ENCODE results near the gene LRBA. TPM values are rescaled to one million over a fixed set of nuclear protein-coding genes. Genes with fewer than 3 reads are reported as not detected.

LRBA gene
- polyA plus RNA-seq, 2 of the 4 experiments (the other 2 are of a cell fraction) = 10.7 to 25.1 TPM

- no peak for TF ChIP-seq MYC (IDR thresholded peaks at IDR 0.05; ENCODE audit: borderline replicate concordance, low read length)
- no peak for TF ChIP-seq RFX5 (IDR thresholded peaks at IDR 0.05)
- TF ChIP-seq FOXS1 (CRISPR knock-in tag; IDR thresholded peaks at IDR 0.05) = no peak
- no peak for TF ChIP-seq REST (IDR thresholded peaks at IDR 0.05)
- TF ChIP-seq HOXB13 (CRISPR knock-in tag; IDR thresholded peaks at IDR 0.05; ENCODE audit: low read depth) = no peak
- no peak for TF ChIP-seq PBX3 (IDR thresholded peaks at IDR 0.05)
- TF ChIP-seq, protein P1, sequence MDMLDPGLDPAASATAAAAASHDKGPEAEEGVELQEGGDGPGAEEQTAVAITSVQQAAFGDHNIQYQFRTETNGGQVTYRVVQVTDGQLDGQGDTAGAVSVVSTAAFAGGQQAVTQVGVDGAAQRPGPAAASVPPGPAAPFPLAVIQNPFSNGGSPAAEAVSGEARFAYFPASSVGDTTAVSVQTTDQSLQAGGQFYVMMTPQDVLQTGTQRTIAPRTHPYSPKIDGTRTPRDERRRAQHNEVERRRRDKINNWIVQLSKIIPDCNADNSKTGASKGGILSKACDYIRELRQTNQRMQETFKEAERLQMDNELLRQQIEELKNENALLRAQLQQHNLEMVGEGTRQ (IDR thresholded peaks at IDR 0.05) = no peak
- TF ChIP-seq CBX2 (IDR thresholded peaks at IDR 0.05; ENCODE audit: borderline replicate concordance, low read depth) = no peak
- TF ChIP-seq CHD4 (IDR thresholded peaks at IDR 0.05; ENCODE audit: borderline replicate concordance) = no peak
- TF ChIP-seq EP300 (IDR thresholded peaks at IDR 0.05) = no peak
- TF ChIP-seq MAZ (IDR thresholded peaks at IDR 0.05; ENCODE audit: borderline replicate concordance, low read depth, low read length) = no peak
- TF ChIP-seq NFE2L2 (conservative IDR thresholded peaks at IDR 0.05; ENCODE audit: low read length) = no peak
- no peak overlapping the region for H3K4me3 ChIP-seq
- 76% methylated on average over 3 of the region's 3 CpGs for WGBS (ENCODE audit: missing lambda C conversion rate)
- no peaks in the 10 kb centered on the region for H3K4me1 ChIP-seq
- H3K27ac ChIP-seq = no peak overlapping the region
- ATAC-seq (no peak), FAIRE-seq (no peak), DNase-seq (ENCODE audit: low read depth in 1 of 2, low spot score in 1 of 2) (no peak)
- CTCF ChIA-PET = no interaction called here
- no peak overlapping the region for H3K4me2 ChIP-seq
- POLR2A ChIA-PET = no interaction called here
- 0 out of 3 replicates have a peak, but pooled peaks cover 2% of the 10 kb centered on the region for H3K9me3 ChIP-seq
Observed at GRCh38 chr4:150525321-150525868, 489.7 kb downstream of the LRBA start.

DNA sequence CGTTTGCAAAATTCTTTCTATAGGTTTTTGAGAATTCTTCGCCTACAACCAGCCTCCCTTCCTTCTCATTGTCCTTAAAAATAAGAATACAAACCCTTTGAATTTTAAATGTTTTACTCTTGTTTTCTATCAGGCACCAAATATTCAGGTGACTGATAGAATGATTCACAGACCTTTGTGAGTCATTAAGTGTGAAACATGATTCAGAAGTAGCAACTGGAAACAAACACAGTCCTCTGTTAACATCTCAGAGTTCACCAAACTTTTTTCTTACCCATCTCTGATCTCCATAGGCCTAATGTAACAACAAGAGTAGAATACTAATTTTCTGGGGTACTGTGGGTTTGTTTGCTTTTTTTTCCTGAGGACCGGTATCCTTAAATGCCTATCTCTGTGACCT is 496.5 kb downstream of the LRBA start:
- FAIRE-seq = no peak
- 24% methylated on average over 3 of the region's 3 CpGs for WGBS (ENCODE audit: missing lambda C conversion rate)
- no peaks in the 10 kb centered on the region for H3K9me3 ChIP-seq
- peak overlapping the region; percentile 53 for H3K4me2 ChIP-seq
- ChIA-PET CTCF (no interaction called here), POLR2A (no interaction called here)
- H3K4me3 ChIP-seq = no peak overlapping the region
- peak overlapping the region; percentile 57 to 64 for H3K27ac ChIP-seq
- DNase-seq (ENCODE audit: low read depth in 1 of 2, low spot score in 1 of 2) = peak; percentile 10 to 16
- ATAC-seq = peak; percentile 78 to 80; a peak in 5 of 6 replicates
- TF ChIP-seq NFE2L2 (conservative IDR thresholded peaks at IDR 0.05; ENCODE audit: low read length) (no peak), GATA3 (IDR thresholded peaks at IDR 0.05; ENCODE audit: borderline replicate concordance) (no peak), FOSB (CRISPR knock-in tag; IDR thresholded peaks at IDR 0.05) (no peak), HEYL (CRISPR knock-in tag; IDR thresholded peaks at IDR 0.05) (no peak), FOSL2 (IDR thresholded peaks at IDR 0.05) (peak; percentile 86), FOSL2 (CRISPR knock-in tag; IDR thresholded peaks at IDR 0.05) (peak; percentile 89), CBX8 (IDR thresholded peaks at IDR 0.05) (no peak), RFX5 (IDR thresholded peaks at IDR 0.05) (no peak), JUNB (IDR thresholded peaks at IDR 0.05) (peak; percentile 82), FOXS1 (CRISPR knock-in tag; IDR thresholded peaks at IDR 0.05) (no peak), MAZ (IDR thresholded peaks at IDR 0.05; ENCODE audit: borderline replicate concordance, low read depth, low read length) (no peak), HOXB13 (CRISPR knock-in tag; IDR thresholded peaks at IDR 0.05; ENCODE audit: low read depth) (no peak), NR3C1 (IDR thresholded peaks at IDR 0.05) (no peak)
- TF ChIP-seq, protein P2, sequence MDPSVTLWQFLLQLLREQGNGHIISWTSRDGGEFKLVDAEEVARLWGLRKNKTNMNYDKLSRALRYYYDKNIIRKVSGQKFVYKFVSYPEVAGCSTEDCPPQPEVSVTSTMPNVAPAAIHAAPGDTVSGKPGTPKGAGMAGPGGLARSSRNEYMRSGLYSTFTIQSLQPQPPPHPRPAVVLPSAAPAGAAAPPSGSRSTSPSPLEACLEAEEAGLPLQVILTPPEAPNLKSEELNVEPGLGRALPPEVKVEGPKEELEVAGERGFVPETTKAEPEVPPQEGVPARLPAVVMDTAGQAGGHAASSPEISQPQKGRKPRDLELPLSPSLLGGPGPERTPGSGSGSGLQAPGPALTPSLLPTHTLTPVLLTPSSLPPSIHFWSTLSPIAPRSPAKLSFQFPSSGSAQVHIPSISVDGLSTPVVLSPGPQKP (IDR thresholded peaks at IDR 0.05; ENCODE audit: low read depth, low read length) = no peak
- H3K4me1 ChIP-seq = peaks cover 38% of the 10 kb centered on the region

Measured in A549 (cell line).